ENCODE data around the gene ATXN10. TPM values are rescaled to one million over a fixed set of nuclear protein-coding genes. Genes with fewer than 3 reads are reported as not detected.

Gene ATXN10
- total and polyA plus RNA-seq, 7 experiments from 2014 or later: 64.2 to 105 (median 76.1) TPM

DNA sequence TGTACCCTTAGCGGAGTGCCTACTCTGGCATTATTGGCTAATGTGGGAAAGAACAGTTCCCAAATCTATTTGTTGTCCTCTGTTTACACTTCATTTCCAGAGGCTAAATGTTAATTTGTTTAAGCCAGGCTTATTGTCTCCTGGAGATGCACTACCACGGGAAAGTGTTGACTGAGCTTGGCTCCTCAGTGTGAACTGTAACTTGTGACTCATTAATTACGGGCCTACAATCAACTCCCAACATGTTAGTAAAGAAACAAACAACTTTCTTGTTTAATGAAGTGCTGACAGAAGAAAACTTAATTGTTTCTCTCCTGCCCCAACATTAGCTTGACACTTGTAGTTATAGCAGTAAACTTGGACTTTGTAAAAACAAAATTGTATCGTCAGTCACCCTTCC is 130.4 kb downstream of the ATXN10 start:
- no peak overlapping the region for H3K4me3 ChIP-seq (ENCODE audit: low read length)
- no peak overlapping the region for H3K27ac ChIP-seq (ENCODE audit: low read depth, low read length)
- Mint-ChIP-seq H3K4me3 (no peak overlapping the region), H3K9me3 (peaks cover 0 to 11% (median 1%) of the 10 kb centered on the region in 11 donors), H3K27me3 (no peaks in the 10 kb centered on the region), H3K36me3 (peaks cover 10 to 84% (median 47%) of the 10 kb centered on the region in 5 donors), H3K4me1 (peaks cover 0 to 7% (median 0%) of the 10 kb centered on the region in 7 donors), H3K27ac (no peak overlapping the region)
- H3K4me1 ChIP-seq (ENCODE audit: control insufficient read depth in 2 of 2, insufficient read depth in 2 of 2, low read length in 2 of 2): no peaks in the 10 kb centered on the region
- peaks cover 0 to 14% (median 0%) of the 10 kb centered on the region in 3 experiments for H3K36me3 ChIP-seq (ENCODE audit: control insufficient read depth in 2 of 3, insufficient read depth in 3 of 3, low read length in 3 of 3)
- no peak for DNase-seq
- no peak for ATAC-seq
- ChIA-PET POLR2A (no interaction called here), CTCF (no interaction called here)
- H3K9me3 ChIP-seq (ENCODE audit: control insufficient read depth in 2 of 3, low read length in 3 of 3): no peaks in the 10 kb centered on the region
- intact Hi-C loops (cut with micrococcal nuclease): no loop called here
- H3K27me3 ChIP-seq (ENCODE audit: control insufficient read depth in 2 of 2, insufficient read depth in 2 of 2, low read length in 2 of 2): no peaks in the 10 kb centered on the region

DNA sequence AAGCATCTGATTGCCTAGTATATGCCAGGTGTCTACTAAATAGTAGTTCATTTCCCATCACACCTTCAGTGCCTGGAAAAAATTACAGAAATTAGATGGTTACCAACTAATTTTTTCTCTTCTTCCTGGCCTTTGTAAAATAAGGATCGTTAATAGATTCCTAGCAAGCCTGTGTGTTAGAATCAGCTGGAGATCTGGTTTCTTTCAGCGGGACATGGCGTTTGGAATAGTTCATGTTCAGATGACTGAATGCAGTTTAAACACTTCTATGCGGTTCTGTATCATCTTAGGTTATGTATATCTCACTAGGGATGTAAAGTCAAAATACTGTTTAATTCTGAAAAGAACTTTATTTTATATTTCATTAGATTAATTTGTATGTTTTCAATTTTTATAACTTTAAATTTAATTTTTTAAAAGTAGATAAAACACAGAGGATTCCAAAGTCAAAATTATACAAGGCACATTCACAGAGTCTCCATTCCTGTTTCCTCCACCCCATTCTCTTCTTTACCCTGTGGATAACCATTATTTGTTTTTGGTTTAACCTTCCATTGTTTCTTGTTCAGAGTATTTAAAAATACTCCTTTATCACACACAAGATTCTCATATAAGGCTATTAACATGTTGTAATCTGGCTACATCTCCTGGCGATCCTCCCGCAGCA is 132.8 kb downstream of the ATXN10 start:
- Mint-ChIP-seq H3K36me3 (peaks cover 4 to 79% (median 40%) of the 10 kb centered on the region in 5 donors), H3K27me3 (no peaks in the 10 kb centered on the region), H3K9me3 (no peaks in the 10 kb centered on the region), H3K4me3 (no peak overlapping the region), H3K27ac (no peak overlapping the region), H3K4me1 (peaks cover 0 to 11% (median 0%) of the 10 kb centered on the region in 7 donors)
- POLR2A ChIA-PET: no interaction called here
- ATAC-seq (no peak), DNase-seq (no peak)
- Histone ChIP-seq H3K36me3 (ENCODE audit: control insufficient read depth in 2 of 3, insufficient read depth in 3 of 3, low read length in 3 of 3) (peaks cover 0 to 32% (median 0%) of the 10 kb centered on the region in 3 experiments), H3K4me3 (ENCODE audit: low read length) (no peak overlapping the region), H3K9me3 (ENCODE audit: control insufficient read depth in 2 of 3, low read length in 3 of 3) (no peaks in the 10 kb centered on the region), H3K27me3 (ENCODE audit: control insufficient read depth in 2 of 2, insufficient read depth in 2 of 2, low read length in 2 of 2) (no peaks in the 10 kb centered on the region), H3K27ac (ENCODE audit: low read depth, low read length) (no peak overlapping the region), H3K4me1 (ENCODE audit: control insufficient read depth in 2 of 2, insufficient read depth in 2 of 2, low read length in 2 of 2) (no peaks in the 10 kb centered on the region)
- intact Hi-C loops (cut with micrococcal nuclease): no loop called here
- CTCF ChIA-PET: no interaction called here

DNA sequence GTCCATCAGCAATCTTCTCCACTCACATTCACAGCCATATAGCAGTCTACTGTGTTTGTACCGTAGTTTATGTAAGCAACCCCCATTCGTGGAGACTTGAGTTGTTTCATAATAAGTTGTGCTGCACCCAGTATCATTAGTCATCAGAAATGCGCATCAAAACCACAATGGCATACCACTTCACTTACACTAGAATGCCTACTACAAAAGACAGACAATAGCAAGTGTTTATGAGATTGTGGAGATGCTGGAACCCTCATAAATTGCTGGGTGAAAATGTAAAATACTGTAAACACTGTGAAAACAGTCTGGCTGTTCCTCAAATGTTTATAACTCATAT is 133.3 kb downstream of the ATXN10 start:
- POLR2A ChIA-PET: no interaction called here
- Mint-ChIP-seq H3K27ac (no peak overlapping the region), H3K27me3 (no peaks in the 10 kb centered on the region), H3K36me3 (peaks cover 4 to 77% (median 40%) of the 10 kb centered on the region in 5 donors), H3K4me3 (no peak overlapping the region), H3K4me1 (peaks cover 0 to 11% (median 0%) of the 10 kb centered on the region in 7 donors), H3K9me3 (no peaks in the 10 kb centered on the region)
- Histone ChIP-seq H3K36me3 (ENCODE audit: control insufficient read depth in 2 of 3, insufficient read depth in 3 of 3, low read length in 3 of 3) (peaks cover 0 to 32% (median 0%) of the 10 kb centered on the region in 3 experiments), H3K4me1 (ENCODE audit: control insufficient read depth in 2 of 2, insufficient read depth in 2 of 2, low read length in 2 of 2) (no peaks in the 10 kb centered on the region), H3K4me3 (ENCODE audit: low read length) (no peak overlapping the region), H3K27me3 (ENCODE audit: control insufficient read depth in 2 of 2, insufficient read depth in 2 of 2, low read length in 2 of 2) (no peaks in the 10 kb centered on the region), H3K9me3 (ENCODE audit: control insufficient read depth in 2 of 3, low read length in 3 of 3) (no peaks in the 10 kb centered on the region), H3K27ac (ENCODE audit: low read depth, low read length) (no peak overlapping the region)
- CTCF ChIA-PET: no interaction called here
- intact Hi-C loops (cut with micrococcal nuclease): no loop called here
- ATAC-seq: no peak
- DNase-seq: no peak

GRCh38 chr22:45805413-45805812 is 133.8 kb downstream of the ATXN10 start:
- no peak for ATAC-seq
- no peaks in the 10 kb centered on the region for H3K4me1 ChIP-seq (ENCODE audit: control insufficient read depth in 2 of 2, insufficient read depth in 2 of 2, low read length in 2 of 2)
- peaks cover 0 to 36% (median 0%) of the 10 kb centered on the region in 3 experiments for H3K36me3 ChIP-seq (ENCODE audit: control insufficient read depth in 2 of 3, insufficient read depth in 3 of 3, low read length in 3 of 3)
- H3K36me3 Mint-ChIP-seq: peaks cover 4 to 72% (median 40%) of the 10 kb centered on the region in 5 donors
- POLR2A ChIA-PET: no interaction called here
- H3K9me3 ChIP-seq (ENCODE audit: control insufficient read depth in 2 of 3, low read length in 3 of 3): no peaks in the 10 kb centered on the region
- H3K4me3 Mint-ChIP-seq: no peak overlapping the region
- H3K27me3 Mint-ChIP-seq: no peaks in the 10 kb centered on the region
- H3K9me3 Mint-ChIP-seq: no peaks in the 10 kb centered on the region
- no peak overlapping the region for H3K27ac Mint-ChIP-seq
- CTCF ChIA-PET: no interaction called here
- H3K27ac ChIP-seq (ENCODE audit: low read depth, low read length): no peak overlapping the region
- peaks cover 0 to 11% (median 0%) of the 10 kb centered on the region in 7 donors for H3K4me1 Mint-ChIP-seq
- H3K27me3 ChIP-seq (ENCODE audit: control insufficient read depth in 2 of 2, insufficient read depth in 2 of 2, low read length in 2 of 2): no peaks in the 10 kb centered on the region
- DNase-seq: no peak
- H3K4me3 ChIP-seq (ENCODE audit: low read length): no peak overlapping the region
- intact Hi-C loops (cut with micrococcal nuclease): no loop called here

GRCh38 chr22:45807156-45807915 is 135.7 kb downstream of the ATXN10 start:
- Histone ChIP-seq H3K27ac (ENCODE audit: low read depth, low read length) (no peak overlapping the region), H3K9me3 (ENCODE audit: control insufficient read depth in 2 of 3, low read length in 3 of 3) (no peaks in the 10 kb centered on the region), H3K4me3 (ENCODE audit: low read length) (no peak overlapping the region), H3K36me3 (ENCODE audit: control insufficient read depth in 2 of 3, insufficient read depth in 3 of 3, low read length in 3 of 3) (peaks cover 0 to 45% (median 0%) of the 10 kb centered on the region in 3 experiments), H3K4me1 (ENCODE audit: control insufficient read depth in 2 of 2, insufficient read depth in 2 of 2, low read length in 2 of 2) (no peaks in the 10 kb centered on the region), H3K27me3 (ENCODE audit: control insufficient read depth in 2 of 2, insufficient read depth in 2 of 2, low read length in 2 of 2) (no peaks in the 10 kb centered on the region)
- Mint-ChIP-seq H3K27ac (no peak overlapping the region), H3K4me1 (peaks cover 0 to 11% (median 3%) of the 10 kb centered on the region in 7 donors), H3K27me3 (no peaks in the 10 kb centered on the region), H3K9me3 (no peaks in the 10 kb centered on the region), H3K36me3 (peaks cover 10 to 63% (median 39%) of the 10 kb centered on the region in 5 donors), H3K4me3 (no peak overlapping the region)
- DNase-seq (no peak), ATAC-seq (no peak)
- ChIA-PET CTCF (no interaction called here), POLR2A (no interaction called here)
- intact Hi-C loops (cut with micrococcal nuclease): no loop called here

- Mint-ChIP-seq H3K27ac (peak overlapping the region in 1 of 9 donors; percentile 10), H3K4me1 (peaks cover 0 to 6% (median 0%) of the 10 kb centered on the region in 7 donors), H3K27me3 (no peaks in the 10 kb centered on the region), H3K9me3 (no peaks in the 10 kb centered on the region), H3K4me3 (no peak overlapping the region), H3K36me3 (peaks cover 8 to 52% (median 24%) of the 10 kb centered on the region in 5 donors)
- Histone ChIP-seq H3K4me1 (ENCODE audit: control insufficient read depth in 2 of 2, insufficient read depth in 2 of 2, low read length in 2 of 2) (no peaks in the 10 kb centered on the region), H3K36me3 (ENCODE audit: control insufficient read depth in 2 of 3, insufficient read depth in 3 of 3, low read length in 3 of 3) (peaks cover 0 to 41% (median 0%) of the 10 kb centered on the region in 3 experiments), H3K4me3 (ENCODE audit: low read length) (no peak overlapping the region), H3K9me3 (ENCODE audit: control insufficient read depth in 2 of 3, low read length in 3 of 3) (no peaks in the 10 kb centered on the region), H3K27ac (ENCODE audit: low read depth, low read length) (no peak overlapping the region), H3K27me3 (ENCODE audit: control insufficient read depth in 2 of 2, insufficient read depth in 2 of 2, low read length in 2 of 2) (no peaks in the 10 kb centered on the region)
- ATAC-seq (no peak), DNase-seq (no peak)
- CTCF ChIA-PET: no interaction called here
- POLR2A ChIA-PET: no interaction called here
- intact Hi-C loops (cut with micrococcal nuclease): no loop called here
These were observed 141.3 kb downstream of the ATXN10 start for GRCh38 chr22:45812910-45813309.

All from naive thymus-derived CD4-positive, alpha-beta T cell (primary cell).